GM19193 (cell line): ENCODE results near the gene PSMA6.

Experiments used
- POLR2A ChIP-seq: IDR thresholded peaks from 4 replicates; pipeline ENCODE4 v1.6.1; 2011; ENCODE audit not compliant: insufficient read depth, insufficient read length; ENCODE audit errors: extremely low read depth

PSMA6 gene

DNA sequence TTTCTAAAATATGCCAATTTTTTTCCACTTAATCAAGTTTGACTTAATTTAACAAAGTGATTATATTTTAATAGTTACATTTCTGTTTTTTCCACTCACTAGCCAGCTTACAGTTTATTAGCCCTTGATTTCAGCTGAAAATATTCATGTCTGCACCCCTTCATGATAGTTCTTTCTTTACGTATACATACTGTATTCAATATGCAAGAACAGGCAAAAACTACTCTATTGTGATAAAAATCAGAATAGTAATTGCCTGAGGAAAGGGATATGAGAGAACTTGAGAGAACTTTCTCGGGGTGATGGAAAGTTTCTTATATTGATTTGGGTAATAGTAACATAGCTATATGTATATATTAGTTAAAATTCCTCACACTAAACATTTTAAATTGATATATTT lies 17.4 kb upstream of the PSMA6 start:
- TF ChIP-seq POLR2A, result no peak

DNA sequence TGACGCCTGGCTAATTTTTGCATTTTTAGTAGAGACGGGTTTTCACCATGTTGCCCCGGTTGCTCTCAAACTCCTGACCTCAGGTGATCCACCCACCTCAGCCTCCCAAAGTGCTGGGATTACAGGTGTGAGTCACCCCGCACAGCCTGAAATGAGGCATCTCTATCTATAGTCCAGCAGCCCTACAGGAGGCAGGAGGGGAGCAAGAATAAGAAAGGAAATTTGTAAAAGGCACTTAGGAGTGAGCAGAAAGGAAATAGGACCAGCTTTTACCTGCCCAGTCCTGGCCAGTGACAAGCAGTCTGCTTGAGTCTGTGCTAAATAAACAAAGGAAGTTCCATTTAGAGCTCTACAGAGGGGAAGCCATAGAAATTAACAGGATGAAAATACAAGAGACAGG lies 15.0 kb upstream of the PSMA6 start:
- no peak for TF ChIP-seq POLR2A

DNA sequence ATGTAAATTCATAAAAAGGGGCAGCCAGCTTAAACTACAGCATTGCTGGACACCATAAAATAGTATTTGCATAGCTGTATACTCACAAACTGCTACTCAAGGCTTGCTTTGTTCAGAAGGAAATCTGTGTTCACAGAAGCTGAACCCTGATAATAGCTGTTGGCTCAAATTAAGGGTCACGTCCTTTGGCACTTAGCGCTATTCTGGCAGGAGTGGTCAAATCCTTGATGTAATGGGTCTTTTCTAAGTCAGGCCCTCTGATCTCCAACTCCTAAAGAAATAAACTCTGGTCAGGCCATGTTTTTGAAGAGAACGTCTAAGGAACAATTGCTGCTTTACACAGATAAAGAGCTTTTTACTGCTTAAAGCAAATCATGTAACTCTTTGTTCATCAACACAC lies 12.8 kb upstream of the PSMA6 start:
- TF ChIP-seq POLR2A, result no peak

GRCh38 chr14:35281341-35281740 lies 10.8 kb upstream of the PSMA6 start:
- no peak for TF ChIP-seq POLR2A

DNA sequence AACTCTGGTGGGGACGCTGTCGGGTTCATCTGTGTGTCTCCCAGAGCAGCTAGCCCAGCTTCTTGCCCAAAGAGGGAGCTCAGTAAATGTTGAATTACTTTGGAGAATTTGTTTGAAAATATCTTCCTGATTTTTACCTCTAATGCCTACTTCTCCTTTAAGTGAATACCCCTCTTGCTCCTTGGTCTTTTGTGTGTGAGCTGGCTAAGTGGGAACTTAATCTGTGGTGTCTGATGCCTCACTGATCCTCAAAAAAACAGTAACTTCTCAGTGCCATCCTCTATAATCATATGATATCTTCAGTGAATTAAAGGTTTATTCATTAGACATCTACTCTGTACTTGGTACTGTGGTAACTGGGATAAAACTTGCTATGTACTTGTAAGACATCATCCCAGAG lies 7.7 kb upstream of the PSMA6 start:
- no peak for TF ChIP-seq POLR2A

- no peak for TF ChIP-seq POLR2A
These were observed 6.8 kb upstream of the PSMA6 start for GRCh38 chr14:35285168-35286002.

DNA sequence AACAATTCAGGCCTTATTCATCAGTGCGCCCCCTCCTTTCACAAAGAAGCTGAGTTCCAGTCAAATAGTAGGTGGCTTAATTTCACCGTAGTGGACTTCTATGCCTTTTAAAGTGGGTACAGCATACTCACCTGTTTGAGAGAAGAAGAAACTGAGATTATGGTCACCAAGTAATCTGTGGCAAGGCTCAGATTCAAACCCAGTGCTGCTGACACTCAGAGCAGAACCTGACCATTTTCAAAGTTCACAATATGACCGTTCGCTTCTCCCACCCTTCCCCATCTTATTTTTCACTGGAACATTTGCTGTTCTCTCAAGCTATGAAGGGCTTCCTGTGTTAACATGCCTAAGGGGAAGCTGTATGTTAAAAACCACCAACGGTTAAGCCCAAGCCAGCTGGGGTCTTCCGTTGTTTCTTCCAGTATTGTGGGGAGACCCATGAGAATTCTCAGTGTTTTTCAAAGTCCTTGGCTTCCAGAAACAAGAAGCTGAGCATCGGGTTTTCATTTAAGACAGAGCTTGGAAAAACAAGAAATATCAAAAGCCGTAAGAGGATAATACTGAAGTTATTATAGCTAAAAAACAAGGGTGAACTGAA lies 6.1 kb upstream of the PSMA6 start:
- TF ChIP-seq POLR2A, result no peak

DNA sequence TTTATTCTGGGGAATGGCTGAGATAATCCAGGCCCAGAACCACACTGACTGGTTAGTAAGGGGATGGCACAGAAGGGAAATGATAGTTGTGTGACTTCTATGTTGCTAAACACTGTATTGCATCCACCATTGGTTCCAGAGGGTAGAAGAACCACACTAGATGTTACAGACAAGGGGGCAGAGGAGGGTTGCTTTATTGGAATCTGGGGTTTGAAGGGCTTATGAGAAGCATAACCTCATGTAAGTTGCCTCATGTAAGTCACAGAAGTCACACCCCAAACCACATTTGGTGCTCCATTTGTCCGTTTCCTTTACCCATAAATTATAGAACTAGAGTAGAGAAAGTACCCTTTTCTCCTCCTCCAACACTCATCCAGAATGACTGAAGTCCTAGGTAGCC lies 5.5 kb upstream of the PSMA6 start:
- no peak for TF ChIP-seq POLR2A

DNA sequence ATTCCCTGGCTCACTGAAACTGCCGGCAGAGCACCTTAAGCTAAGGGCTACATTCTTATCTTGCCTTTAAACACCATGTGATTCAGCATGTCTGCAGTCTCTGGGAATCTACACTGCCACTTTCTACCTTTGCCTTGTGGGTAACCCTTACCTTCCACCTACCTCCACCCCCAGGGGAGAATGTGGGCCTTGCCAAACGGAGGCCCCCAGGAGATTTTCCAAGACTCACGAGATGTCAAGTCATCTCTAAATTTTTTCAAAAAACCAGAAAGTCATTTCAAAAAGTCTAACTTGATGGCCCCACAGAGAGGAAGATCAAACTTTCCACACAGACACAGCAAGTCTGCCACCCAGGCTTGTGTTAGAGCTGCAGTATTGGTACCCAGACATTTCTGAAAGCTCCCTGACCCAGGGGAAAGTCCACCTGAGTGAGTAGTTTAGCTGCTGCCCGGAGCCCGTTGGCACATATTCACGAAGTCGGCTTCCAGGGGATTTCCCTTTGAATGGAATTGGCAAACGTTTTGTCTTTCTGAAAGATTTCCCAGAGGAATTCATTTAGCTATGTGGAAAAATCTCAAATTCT lies 4.7 kb upstream of the PSMA6 start:
- no peak for TF ChIP-seq POLR2A

DNA sequence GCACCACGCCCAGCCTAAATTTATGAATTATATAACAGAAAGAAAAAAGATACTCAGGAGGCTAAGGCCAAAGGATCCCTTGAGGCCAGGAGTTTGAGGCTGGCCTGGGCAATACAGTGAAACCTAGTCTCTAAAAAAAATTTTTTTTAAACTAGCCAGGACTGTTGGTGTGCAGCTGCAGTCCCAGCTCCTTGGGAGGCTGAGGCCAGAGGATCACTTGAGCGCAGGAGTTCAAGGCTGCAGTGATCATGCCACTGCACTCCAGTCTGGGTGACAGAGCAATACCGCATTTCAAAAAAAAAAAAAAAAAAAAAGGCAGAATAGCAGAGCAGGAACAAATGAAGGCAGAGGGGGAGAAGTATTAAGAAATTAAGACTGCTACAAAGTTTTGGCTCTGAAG lies 2.6 kb upstream of the PSMA6 start:
- TF ChIP-seq POLR2A, result no peak

- no peak for TF ChIP-seq POLR2A
These were observed 784 bp downstream of the PSMA6 start for GRCh38 chr14:35292770-35293561.

GRCh38 chr14:35295845-35296161 lies 3.6 kb downstream of the PSMA6 start:
- no peak for TF ChIP-seq POLR2A

- no peak for TF ChIP-seq POLR2A
These were observed 4.4 kb downstream of the PSMA6 start for GRCh38 chr14:35296545-35296944.

DNA sequence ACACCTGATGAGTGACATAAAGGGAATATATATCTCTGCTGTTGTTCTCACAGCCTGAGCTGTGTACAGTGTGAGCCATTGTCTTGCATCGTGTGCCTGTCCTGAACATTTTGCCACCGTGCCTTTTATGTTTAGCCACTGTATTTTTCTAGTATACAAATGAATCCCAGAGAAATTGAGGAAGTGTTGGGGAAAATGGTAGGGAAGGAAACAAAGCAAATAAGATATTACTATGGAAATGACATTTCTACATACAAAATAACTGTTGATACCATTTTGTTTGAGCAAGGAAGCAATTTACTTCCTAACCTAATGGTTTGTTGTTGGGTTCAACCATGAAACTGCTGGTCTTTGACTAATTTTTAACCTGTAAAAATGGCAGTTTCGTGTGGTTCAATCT lies 5.5 kb downstream of the PSMA6 start:
- TF ChIP-seq POLR2A, result no peak

DNA sequence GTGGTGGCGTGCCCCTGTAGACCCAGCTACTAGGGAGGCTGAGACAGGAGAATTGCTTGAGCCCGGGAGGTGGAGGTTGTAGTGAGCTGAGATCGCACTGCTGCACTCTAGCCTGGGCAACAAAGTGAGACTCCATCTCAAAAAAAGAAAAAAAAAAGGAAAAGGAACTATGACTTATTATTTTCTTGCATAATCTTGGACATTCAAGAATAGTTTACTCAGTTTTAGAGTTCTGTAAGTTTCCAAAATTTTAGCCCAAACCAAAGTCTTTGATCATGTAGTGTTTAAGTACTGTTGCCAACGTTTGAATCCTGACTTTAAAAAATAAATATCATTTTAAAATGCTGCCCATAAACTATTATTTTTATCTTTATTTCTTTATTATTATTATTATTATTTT lies 6.2 kb downstream of the PSMA6 start:
- TF ChIP-seq POLR2A, result no peak

GRCh38 chr14:35299708-35300107 lies 7.5 kb downstream of the PSMA6 start:
- TF ChIP-seq POLR2A, result no peak

GRCh38 chr14:35300228-35300627 lies 8.0 kb downstream of the PSMA6 start:
- no peak for TF ChIP-seq POLR2A
